HG03039 (cell line): ENCODE measurements around the gene ATP8A1.
A peak's percentile ranks its signal among the peaks of the same experiment; 100 is the strongest.

Source experiments
- ATAC-seq: cut with Tn5 transposase; IDR thresholded peaks from one replicate; pipeline ENCODE4 v1.9.1; 2021; ENCODE audit warnings: mild to moderate bottlenecking, moderate library complexity; ENCODE audit not compliant: unreplicated experiment

ATP8A1 gene

DNA sequence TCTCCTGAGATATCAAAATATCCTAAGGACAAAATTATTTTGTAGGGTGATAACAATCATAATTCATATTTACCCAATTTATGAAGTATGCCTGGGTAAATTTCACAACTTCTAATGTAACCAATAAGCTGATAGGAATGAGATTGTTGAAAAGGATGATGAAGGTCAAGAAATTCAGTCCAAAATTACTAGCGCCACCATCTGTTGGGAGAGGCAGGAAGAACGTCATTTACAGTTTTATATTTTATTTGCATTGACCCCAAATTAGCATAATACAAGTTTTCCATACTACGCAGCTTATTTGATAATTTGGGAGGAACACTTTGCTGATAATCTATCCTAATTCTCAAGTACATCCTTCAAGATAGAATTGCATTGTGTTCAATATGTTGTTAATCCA, 78.7 kb downstream of the ATP8A1 start:
- ATAC-seq = no peak

DNA sequence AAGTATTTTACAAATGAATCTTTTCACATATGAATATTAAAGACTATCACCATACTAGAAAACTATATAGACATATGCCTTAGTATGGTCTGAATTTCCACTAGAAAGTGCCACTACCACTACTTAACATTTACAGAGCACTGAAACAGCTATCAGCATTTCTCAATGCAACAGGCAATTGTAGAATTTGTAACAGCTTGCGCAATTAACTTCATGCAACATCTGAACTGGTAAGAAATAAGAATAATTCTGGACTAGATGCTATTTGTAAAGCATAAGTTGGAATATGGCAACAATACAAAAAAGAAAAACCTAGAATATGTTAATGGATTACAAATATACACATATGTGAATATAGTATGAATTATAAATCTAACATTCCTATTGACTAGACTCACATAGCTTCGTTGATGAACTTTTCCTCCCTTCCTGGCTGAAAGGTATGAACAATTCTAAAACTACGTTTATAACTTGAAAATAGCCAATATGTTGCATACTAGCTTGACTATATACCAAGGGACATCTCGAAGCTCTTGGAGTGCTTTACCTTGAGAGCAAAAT, 82.0 kb downstream of the ATP8A1 start:
- no peak for ATAC-seq

DNA sequence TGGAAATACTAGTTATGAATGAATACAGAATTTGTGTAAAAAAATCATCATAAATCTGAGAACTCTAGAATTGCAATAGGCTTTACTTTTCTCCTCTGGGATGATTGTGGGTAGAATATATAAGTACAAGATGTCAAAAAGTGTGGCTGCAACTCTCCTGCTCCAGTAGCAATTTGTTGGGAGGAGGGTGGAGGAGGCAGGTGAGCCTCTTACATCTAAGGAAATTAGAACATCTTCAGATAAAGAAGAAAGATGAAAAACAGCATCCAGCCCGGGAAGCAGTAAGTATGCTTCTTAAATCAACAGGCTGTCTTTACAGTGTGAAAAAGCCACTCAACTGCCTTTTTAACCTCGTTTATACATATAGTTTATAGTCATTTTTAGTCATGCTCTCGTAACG, 83.7 kb downstream of the ATP8A1 start:
- ATAC-seq = no peak

DNA sequence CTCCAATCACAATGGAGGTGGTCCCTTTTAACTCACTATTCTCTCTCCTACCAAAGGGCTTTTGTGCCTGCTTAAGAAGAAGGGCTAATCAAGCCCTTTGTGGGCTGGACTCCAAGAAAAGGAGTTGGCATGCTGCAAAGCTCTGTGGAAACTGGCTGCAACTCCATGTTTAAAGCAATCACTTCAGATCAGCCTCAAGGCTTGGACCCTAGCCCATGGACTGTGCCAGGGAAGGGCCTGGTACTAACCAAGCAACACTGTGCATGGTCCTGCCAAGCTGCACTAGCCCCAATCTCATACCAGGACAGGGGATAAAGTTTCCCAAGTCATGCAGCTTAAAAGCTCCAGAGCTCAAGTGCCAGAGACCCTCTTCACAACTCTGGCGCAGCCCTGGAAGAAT, 86.7 kb downstream of the ATP8A1 start:
- no peak for ATAC-seq

DNA sequence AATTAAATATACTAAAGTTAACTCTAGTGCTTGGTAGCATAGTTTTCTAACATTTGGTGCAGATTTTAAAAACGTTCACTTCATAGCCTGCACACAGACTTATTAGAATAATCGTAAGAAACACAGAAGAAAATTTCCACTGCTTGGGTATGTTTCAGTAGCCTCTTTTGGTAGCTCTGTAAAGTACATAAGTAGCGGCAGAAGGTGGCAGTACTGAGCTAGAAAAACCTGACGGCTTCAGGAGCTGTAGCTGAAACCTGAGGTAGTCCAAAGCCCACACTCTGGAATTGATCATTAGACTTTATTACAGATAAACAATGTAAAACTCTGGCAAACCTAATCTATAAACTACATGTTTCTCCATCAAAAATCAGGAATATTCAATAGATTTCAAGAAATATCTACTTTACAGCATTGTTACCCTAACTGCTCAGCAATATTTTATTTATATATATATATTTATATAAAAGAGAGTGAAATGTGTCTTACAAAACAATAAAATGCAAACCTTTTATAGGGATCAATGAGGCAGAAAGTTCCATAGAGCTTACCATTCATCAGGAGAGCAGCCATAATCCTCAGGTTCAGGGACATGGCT, 88.2 kb downstream of the ATP8A1 start:
- ATAC-seq = peak; percentile 93

DNA sequence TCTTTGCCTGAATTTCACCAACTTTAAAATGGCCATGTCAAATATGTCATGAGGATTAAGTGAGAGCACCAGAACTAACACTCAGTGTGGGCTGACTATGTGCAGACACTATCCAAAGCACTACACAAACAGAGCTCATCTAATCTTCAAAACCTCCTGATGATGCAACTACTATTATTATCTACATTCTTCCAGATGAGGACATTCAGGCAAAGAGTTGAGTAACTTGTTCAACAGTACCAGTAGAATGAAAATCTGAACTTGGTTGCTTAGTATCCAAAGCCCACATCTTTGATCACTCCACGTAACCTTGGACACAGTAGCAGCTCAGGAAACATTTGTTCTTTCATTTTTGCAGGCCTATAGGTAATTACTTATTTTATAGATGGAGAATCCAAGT, 90.1 kb downstream of the ATP8A1 start:
- no peak for ATAC-seq

DNA sequence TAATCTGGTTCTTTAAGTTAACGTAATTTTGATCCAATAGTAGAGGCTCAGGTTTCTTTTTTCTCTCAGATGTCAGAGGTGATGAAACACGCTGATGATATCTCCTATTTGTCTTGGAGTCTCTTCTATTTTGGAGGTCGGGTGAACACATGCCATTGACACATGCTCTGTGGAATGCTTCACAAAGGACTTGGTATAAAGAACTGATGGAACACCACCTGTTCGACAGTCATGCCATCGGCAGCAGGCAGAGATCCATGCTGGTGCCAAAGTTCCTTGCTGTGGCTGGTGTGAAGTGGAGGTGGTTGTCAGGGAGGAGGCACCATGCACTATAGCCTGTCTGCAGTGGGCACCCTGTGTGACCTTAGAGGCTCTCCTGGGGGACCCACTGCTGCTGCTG, 94.9 kb downstream of the ATP8A1 start:
- no peak for ATAC-seq

DNA sequence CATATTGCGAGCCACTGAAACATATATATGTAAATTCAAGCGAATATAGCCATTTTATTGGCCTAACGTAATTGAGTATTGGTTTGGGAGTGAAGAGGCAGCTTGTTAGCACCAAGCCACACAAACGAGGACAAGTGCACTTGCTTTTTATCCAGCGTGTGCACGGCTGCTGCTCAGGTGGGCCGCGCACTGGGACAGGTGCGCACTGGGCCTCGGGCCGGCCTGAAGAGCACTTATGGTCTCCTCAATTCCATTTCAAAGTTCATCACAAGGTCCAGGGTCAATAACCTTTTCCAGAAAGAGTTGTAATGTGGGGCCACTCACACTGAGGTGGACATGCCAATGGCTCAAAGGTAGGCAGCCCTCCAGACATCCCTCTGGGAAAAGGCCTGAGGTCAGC, 95.9 kb downstream of the ATP8A1 start:
- no peak for ATAC-seq

DNA sequence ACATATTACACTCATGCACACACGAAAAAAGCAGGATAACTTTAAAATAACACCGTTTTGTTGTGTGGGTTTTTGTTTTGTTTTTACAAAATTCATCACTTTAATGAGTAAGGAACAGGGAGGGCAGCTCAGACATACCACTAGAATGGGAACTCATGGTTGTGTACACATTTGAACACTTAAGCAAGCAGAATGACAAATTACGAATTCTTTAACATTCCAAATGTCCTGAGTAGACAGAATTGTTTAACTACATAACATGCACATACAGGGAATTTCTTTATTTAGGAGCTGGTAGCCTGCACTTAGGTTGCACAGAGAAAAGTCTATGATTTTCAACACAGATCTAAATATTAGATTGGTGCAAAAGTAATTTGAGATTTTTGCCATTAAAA, 96.4 kb downstream of the ATP8A1 start:
- ATAC-seq = no peak

DNA sequence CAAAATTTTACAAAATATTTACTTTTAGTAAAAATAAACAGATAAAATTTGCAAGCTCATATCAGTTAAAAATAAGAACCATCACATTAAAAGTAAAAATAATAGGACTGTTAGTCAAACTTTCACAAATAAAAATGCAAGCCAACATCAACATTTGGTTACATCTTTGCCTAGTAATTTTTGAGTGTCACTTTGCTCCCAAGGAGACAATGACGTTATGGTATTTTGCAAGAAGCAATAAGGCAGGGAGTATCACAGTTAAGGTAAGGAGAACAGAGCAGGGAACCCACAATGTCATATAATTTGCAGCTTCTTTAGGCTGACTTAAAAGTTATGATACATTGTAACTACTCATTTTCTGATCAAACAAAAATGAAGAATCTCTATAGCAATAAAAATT, 98.7 kb downstream of the ATP8A1 start:
- ATAC-seq = no peak

DNA sequence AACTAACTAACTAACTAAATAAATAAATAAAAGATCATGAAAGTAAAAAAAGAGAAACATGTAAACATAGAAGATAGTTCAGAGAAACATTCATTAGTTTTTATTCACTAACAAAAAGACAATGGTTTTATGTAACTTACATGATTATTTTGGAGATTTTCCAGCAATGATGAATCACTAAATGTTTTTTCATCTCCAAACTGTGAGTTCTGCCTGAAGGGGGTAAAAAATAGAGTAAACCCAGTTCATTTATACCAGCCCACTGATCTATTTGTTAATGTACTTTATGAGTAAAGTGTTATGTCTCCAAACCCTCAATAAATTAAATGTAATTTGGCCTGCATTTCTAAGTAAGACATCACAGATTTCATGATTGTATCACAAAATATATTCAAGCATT, 101.1 kb downstream of the ATP8A1 start:
- ATAC-seq = no peak

DNA sequence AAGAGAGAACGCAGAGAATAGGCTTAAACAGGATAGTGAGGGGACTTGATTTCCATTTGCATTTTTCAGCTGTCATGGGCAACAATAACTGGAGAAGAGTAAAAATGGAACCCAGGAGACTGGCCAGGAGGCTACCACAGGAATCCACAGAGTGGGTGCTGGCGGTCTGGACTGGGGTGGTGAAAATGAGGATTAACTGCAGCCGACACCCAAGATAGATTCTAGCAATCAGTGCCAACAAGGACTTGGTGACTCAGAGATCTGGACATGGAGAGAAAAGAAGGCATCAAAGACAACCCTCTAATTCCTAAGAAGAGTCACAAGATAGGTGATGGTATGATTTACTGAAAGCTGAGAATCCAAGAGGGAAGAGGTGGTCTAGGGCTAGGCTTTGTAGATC, 102.8 kb downstream of the ATP8A1 start:
- ATAC-seq = no peak

DNA sequence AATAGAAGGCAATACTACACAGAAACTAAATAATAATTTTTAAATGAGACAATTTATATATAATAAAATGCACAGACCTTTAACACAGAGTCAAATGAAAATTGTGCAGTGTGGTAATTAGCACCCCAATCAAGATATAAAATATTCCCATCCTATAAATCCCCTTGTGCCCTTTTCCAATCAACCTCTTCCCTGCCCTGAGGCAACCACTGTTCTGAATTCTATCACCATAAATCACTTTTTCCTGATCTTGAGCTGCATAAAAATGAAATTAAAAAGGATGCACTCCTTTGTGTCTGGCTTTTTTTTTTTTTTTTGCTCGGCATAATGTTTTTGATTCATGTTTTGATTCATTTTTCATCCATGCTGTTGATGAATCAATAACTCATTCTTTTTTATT, 107.0 kb downstream of the ATP8A1 start:
- ATAC-seq = no peak

DNA sequence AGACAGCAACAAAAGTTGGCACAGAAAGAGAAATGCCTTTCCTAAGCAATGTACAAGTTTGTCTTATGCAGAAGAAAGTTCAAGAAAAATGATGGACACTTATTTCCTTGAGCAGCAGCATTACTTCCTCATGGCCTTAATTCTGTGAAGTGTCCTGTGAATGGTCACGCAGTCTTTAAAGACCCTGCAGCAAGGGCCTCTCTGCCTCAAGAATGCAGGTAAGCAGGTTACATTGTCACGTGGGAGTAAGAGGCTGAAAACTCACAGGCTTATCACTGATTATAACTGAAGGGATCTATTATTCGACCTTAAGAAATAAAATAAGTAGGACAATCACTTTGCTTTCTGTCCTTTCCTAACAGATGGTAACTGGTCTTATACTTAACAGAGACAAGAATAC, 109.1 kb downstream of the ATP8A1 start:
- no peak for ATAC-seq

DNA sequence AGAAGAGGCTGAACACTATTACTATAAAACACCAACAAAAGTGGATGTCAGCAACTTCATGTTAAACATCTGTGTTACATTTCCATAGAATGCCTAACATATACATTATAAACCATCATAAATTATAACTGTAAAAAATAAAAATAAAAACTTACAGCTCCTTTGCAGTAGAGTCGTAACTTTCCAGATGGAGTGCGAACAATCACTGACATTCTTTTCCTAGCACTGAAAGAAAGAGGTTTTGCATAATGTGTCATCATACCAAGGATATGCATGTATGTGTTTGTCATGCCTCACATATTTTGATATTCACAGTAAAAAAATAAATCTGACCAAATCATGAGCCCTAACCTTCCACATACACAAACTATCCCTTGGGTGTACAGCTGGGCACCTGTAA, 113.1 kb downstream of the ATP8A1 start:
- ATAC-seq = no peak

DNA sequence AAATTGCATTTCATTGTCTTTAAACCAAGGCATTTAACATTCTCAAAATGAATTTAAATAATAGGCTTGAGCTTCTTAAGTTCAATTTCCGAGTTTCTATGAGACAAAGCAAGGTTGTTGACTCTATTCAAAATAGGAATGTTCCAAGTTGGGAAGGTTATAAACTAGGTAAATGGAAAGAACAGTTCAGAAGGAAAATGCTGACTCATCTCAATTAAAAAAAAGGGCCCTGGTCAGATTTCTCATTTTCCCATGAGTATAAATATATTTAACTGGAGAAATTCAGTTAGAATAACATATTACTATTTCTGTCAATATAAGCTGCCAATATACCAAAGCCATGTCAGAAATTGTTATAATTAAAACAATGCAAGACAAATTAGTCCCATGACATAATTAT, 113.8 kb downstream of the ATP8A1 start:
- ATAC-seq = no peak

DNA sequence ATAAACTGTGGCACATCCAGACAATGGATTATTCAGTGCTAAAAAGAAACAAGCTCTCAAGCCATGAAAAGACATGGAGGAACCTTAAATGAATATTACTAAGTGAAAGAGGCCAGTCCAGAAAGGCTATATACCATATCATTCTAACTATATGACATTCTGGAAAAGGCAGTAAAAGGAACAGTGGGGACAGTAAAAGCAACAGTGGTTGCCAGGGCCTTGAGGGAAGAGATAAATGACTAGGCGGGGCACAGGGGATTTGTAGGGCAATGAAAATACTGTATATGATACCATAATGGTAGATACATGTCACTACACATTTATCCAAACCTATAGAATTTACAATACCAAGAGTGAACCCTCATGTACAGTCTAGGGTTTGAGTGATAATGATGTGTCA, 115.3 kb downstream of the ATP8A1 start:
- no peak for ATAC-seq

DNA sequence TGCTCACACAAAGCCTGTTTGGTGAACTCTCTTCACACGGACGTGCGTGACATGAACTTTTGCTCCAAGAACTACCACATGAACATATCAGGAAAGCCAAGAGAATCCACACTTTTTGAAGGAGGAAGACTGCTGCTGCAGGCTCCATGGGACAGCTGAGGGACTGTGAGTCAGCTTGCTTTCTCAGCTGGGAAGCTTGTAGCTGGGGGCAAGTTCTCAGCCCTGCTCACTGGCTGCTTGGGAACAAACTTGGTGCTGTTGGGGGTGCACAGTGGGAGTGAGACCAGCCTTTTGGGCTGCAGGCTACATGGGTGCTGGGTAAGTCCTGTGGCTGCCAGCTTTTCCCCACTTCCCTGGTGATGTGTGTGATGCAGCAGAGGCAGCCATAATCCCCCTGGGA, 123.9 kb downstream of the ATP8A1 start:
- no peak for ATAC-seq

DNA sequence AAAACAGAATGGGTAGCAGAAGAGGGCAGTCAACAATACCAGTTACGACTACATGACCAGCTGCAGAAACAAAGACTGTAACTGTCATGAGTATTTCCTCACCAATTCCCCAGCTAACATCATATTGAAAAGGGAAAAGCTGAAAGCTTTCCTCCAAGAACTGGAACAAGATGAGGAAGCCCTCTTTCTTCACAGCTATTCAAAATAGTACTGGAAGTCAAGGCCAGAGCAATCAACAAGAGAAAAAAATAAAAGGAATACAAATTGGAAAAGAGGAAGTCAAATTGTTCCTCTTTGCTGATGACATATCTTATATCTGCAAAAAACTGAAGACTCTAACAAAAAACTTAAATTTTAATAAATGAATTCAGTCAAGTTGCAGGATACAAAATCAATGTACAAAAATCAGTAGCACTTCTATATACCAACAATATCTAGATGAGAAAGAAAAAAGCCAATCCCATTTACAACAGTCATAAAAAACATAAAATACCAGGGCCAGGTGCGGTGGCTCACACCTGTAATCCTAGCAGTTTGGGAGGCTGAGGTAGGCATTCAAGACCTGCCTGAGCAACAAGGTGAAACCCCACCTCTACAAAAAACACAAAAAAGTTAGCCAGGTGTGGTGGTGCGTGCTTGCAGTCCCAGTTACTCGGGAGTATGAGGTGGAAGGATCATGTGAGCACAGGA, 125.4 kb downstream of the ATP8A1 start:
- ATAC-seq = no peak

DNA sequence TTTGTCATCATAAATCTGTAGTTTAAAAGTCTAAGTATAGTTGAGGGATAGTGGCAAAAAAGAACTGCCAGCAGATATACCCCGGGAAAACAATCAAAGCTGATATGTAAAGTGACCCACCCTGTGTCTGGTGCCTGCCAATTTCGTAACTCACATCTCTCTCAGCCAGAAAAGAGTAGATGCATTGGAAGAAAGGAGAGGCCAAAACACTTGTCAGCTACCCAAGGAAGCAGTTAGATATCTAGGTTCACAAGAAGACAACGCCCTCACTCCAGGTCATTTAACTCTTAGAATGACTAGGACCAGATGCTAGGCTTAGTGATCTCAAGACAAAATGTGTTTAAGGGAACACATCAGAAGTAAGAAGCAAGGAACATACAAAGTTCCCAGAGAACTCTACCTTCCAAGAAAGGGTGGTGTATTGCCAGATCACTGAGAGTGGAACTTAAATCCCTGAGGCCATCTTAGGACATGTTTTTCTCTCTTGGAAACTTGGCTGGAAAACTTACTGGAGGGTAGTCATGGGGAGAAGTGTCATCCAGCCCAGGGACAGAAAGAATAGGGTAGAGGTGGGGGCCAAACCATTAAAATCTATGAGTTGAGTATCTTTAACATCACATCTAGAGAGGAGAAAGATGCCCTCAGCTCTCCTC, 133.7 kb downstream of the ATP8A1 start:
- ATAC-seq = no peak

DNA sequence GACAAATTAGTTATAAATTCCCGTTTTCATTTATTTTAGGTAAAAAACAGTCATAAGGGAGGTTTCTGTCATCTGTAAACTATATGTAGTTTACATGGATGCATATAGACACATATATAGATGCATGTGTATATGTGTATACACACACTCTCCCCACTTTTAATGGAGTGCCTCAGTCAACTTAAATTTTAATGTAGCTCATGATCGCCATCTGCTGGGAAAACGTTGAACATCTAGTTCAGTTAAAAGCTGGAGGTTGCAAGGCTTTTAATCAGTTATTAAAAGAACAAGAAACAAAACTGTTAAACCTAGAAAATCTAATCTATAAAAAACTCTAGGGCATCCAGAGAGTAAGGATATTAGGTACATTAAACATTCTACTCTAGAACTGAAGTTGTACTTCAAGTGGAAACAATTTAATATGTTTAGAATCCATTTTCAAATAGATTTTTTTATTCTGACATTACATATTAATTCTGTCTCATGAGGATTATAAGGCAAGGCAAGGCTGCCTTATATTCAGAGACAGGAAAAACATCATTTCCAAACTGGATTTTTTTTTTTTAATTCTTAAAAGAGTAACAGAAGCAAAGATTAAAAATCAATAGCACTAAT, 137.0 kb downstream of the ATP8A1 start:
- no peak for ATAC-seq
